HL-60/S4 (cell line): ENCODE measurements around the gene APEH.

Source experiments
- in situ Hi-C: fragments of 300-500 bp; cut with MboI; formaldehyde crosslinking; loops from 2 replicates; pipeline ENCODE4 v1.14.3; 2022; ENCODE audit warnings: low sequenced_read_pairs

The APEH gene

GRCh38 chr3:49709852-49710251 lies 35.7 kb downstream of the APEH start:
- in situ Hi-C loops: no loop called here

- in situ Hi-C loops: no loop called here
Observed at GRCh38 chr3:49711489-49711888, 37.3 kb downstream of the APEH start.

GRCh38 chr3:49712166-49712565 lies 38.0 kb downstream of the APEH start:
- in situ Hi-C loops: no loop called here

GRCh38 chr3:49712631-49713317 lies 38.6 kb downstream of the APEH start:
- in situ Hi-C loops: no loop called here

- in situ Hi-C loops: no loop called here
Observed at GRCh38 chr3:49713336-49714105, 39.4 kb downstream of the APEH start.

- in situ Hi-C loops: no loop called here
Observed at GRCh38 chr3:49714728-49715550, 40.8 kb downstream of the APEH start.

GRCh38 chr3:49715611-49716121 lies 41.5 kb downstream of the APEH start:
- in situ Hi-C loops: no loop called here

GRCh38 chr3:49716169-49716568 lies 42.0 kb downstream of the APEH start:
- in situ Hi-C loops: no loop called here

- in situ Hi-C loops: no loop called here
Observed at GRCh38 chr3:49716691-49717210, 42.6 kb downstream of the APEH start.

GRCh38 chr3:49717211-49717958 lies 43.2 kb downstream of the APEH start:
- in situ Hi-C loops: no loop called here

- in situ Hi-C loops: no loop called here
Observed at GRCh38 chr3:49717959-49718857, 44.1 kb downstream of the APEH start.

GRCh38 chr3:49718858-49719213 lies 44.7 kb downstream of the APEH start:
- in situ Hi-C loops: no loop called here

GRCh38 chr3:49719214-49719884 lies 45.2 kb downstream of the APEH start, which contains the start of gene AMIGO3:
TSS of gene AMIGO3 (minus strand) at chr3:49719684. CDS start at chr3:49719465, 219 bp downstream.
- in situ Hi-C loops: no loop called here

- in situ Hi-C loops: no loop called here
Observed at GRCh38 chr3:49720855-49721595, 46.9 kb downstream of the APEH start.

GRCh38 chr3:49721596-49721895 lies 47.4 kb downstream of the APEH start:
- in situ Hi-C loops: no loop called here

GRCh38 chr3:49721896-49722781 lies 48.0 kb downstream of the APEH start:
- in situ Hi-C loops: no loop called here

GRCh38 chr3:49722896-49723295 lies 48.7 kb downstream of the APEH start:
- in situ Hi-C loops: no loop called here
